ENCODE measurements around the gene FAT2. TPM values are rescaled to one million over a fixed set of nuclear protein-coding genes. Genes with fewer than 3 reads are reported as not detected.

Gene FAT2
- polyA plus RNA-seq, 2 of the 4 experiments (the other 2 are of a cell fraction) = 0.03 TPM; not detected in 1

GRCh38 chr5:151581812-151582583, 9.1 kb downstream of the FAT2 start:
- FAIRE-seq = no peak
- WGBS (ENCODE audit: missing lambda C conversion rate) = 39% methylated on average over 6 of the region's 6 CpGs

GRCh38 chr5:151581347-151581746, 9.8 kb downstream of the FAT2 start:
- ChIA-PET CTCF (interaction anchor here (0.5 kb wide), 1 partner anchor 73 kb away, joined by 4 read pairs; no protein-coding TSS in a partner anchor), POLR2A (no interaction called here)
- no peak overlapping the region for H3K27ac ChIP-seq
- H3K4me3 ChIP-seq = no peak overlapping the region
- DNase-seq (ENCODE audit: low read depth in 1 of 2, low spot score in 1 of 2) = no peak
- TF ChIP-seq ESRRA (IDR thresholded peaks at IDR 0.05; ENCODE audit: borderline replicate concordance, low read length) = no peak
- TF ChIP-seq HEYL (CRISPR knock-in tag; IDR thresholded peaks at IDR 0.05) = no peak
- no peak for TF ChIP-seq E2F6 (IDR thresholded peaks at IDR 0.05; ENCODE audit: borderline replicate concordance, low read depth)
- TF ChIP-seq SMC3 (IDR thresholded peaks at IDR 0.05) = no peak
- TF ChIP-seq NR3C1 (IDR thresholded peaks at IDR 0.05) = no peak
- TF ChIP-seq JUN (IDR thresholded peaks at IDR 0.05) = no peak
- no peaks in the 10 kb centered on the region for H3K4me1 ChIP-seq
- 82% methylated on average over 4 of the region's 4 CpGs for WGBS (ENCODE audit: missing lambda C conversion rate)
- no peak; a peak in 2 of 6 replicates for ATAC-seq
- no peak for FAIRE-seq
- no peak overlapping the region for H3K4me2 ChIP-seq
- H3K9me3 ChIP-seq = no peaks in the 10 kb centered on the region

More at GRCh38 chr5:151581812-151582583, 9.1 kb downstream of the FAT2 start:
- Histone ChIP-seq H3K9me3 (no peaks in the 10 kb centered on the region), H3K4me3 (no peak overlapping the region), H3K4me1 (no peaks in the 10 kb centered on the region), H3K27ac (no peak overlapping the region), H3K4me2 (no peak overlapping the region)
- CTCF ChIA-PET = no interaction called here
- ATAC-seq = peak in 1 of 2 experiments; percentile 26; a peak in 1 of 6 replicates
- no peak for DNase-seq (ENCODE audit: low read depth in 1 of 2, low spot score in 1 of 2)
- TF ChIP-seq ZSCAN20 (CRISPR knock-in tag; IDR thresholded peaks at IDR 0.05) = no peak
- TF ChIP-seq HOXB13 (CRISPR knock-in tag; IDR thresholded peaks at IDR 0.05; ENCODE audit: low read depth) = no peak
- no peak for TF ChIP-seq MAFK (IDR thresholded peaks at IDR 0.05; ENCODE audit: partially characterized antibody)
- no peak for TF ChIP-seq MAZ (IDR thresholded peaks at IDR 0.05; ENCODE audit: borderline replicate concordance, low read depth, low read length)
- no peak for TF ChIP-seq RAD21 (conservative IDR thresholded peaks at IDR 0.05 in 1 of 2, IDR thresholded peaks at IDR 0.05 in 1 of 2)
- TF ChIP-seq USF2 (IDR thresholded peaks at IDR 0.05) = no peak
- no peak for TF ChIP-seq MYC (IDR thresholded peaks at IDR 0.05; ENCODE audit: borderline replicate concordance, low read length)
- TF ChIP-seq KDM1A (IDR thresholded peaks at IDR 0.05; ENCODE audit: low read depth) = no peak
- TF ChIP-seq REST (IDR thresholded peaks at IDR 0.05) = no peak
- TF ChIP-seq EHMT2 (IDR thresholded peaks at IDR 0.05; ENCODE audit: low read depth) = no peak
- no peak for TF ChIP-seq FOSL2 (IDR thresholded peaks at IDR 0.05)
- no peak for TF ChIP-seq FOSL2 (CRISPR knock-in tag; IDR thresholded peaks at IDR 0.05)
- no peak for TF ChIP-seq CTCF (IDR thresholded peaks at IDR 0.05)
- no peak for TF ChIP-seq TP53 (CRISPR knock-in tag; IDR thresholded peaks at IDR 0.05)
- no peak for TF ChIP-seq HOXA7 (CRISPR knock-in tag; IDR thresholded peaks at IDR 0.05)
- no peak for TF ChIP-seq CHD4 (IDR thresholded peaks at IDR 0.05; ENCODE audit: borderline replicate concordance)
- TF ChIP-seq EP300 (IDR thresholded peaks at IDR 0.05) = no peak
- POLR2A ChIA-PET = no interaction called here

Data from A549 (cell line).